Stimulated activated CD4-positive, alpha-beta T cell treated with anti-CD3 and anti-CD28 coated beads, Interleukin-2, amount 100 ng/mL, for 48 hours (primary cell): ENCODE results near the gene FOXK1.

Experiments used
- DNase-seq, 2 donors: peaks; one replicate each; pipeline ENCODE4 v3.0.0-alpha.2; 2020

The FOXK1 gene

DNA sequence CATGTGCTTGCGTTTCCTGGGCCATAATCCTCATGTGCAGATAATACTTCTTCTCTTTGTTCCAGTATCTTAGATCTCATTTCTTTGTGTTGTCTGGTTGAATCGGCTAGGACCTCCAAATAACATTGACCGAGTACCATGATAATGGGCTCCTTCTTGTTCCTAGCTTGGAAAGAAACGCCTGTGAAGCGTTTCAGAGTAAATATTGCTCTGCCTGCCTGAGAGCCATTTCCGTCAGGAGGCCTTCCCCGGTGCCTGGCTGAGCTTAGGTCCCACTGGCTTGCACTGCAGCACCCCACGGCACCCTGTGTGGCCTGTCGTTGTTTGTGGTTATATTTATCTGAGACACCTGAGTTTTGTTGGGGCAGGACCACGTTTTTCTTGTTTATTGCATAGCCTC lies 17.7 kb downstream of the FOXK1 start:
- DNase-seq = no peak

GRCh38 chr7:4700577-4701235 lies 18.6 kb downstream of the FOXK1 start:
- no peak for DNase-seq

DNA sequence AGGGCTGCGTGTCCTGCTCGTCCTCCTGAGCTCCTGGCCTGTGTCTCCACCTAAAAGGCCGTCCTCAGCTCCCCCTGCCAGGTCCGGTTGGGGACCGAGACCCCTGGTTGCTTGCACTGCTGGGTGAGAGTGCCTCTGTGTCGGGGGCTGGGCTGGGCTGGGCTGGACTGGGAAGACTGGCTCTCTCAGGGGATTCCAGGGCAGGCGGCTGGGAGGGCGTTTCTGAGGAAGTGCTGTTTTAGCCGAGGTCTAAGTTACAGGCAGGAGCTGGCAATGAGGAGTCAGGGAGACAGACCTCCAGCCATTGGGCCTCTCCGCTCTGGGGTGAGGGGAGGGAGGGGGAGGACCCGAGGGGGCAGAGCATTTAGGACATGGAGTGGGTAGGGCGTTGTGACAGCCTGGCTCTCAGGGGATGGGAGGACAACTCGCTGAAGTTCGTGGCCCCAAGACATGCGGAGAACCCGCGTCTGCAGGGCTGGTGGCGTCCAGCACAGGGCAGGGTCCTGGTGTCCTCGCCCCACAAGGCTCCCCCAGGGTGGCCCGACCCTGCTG lies 20.9 kb downstream of the FOXK1 start:
- no peak for DNase-seq

GRCh38 chr7:4703532-4703931 lies 21.4 kb downstream of the FOXK1 start:
- no peak for DNase-seq

DNA sequence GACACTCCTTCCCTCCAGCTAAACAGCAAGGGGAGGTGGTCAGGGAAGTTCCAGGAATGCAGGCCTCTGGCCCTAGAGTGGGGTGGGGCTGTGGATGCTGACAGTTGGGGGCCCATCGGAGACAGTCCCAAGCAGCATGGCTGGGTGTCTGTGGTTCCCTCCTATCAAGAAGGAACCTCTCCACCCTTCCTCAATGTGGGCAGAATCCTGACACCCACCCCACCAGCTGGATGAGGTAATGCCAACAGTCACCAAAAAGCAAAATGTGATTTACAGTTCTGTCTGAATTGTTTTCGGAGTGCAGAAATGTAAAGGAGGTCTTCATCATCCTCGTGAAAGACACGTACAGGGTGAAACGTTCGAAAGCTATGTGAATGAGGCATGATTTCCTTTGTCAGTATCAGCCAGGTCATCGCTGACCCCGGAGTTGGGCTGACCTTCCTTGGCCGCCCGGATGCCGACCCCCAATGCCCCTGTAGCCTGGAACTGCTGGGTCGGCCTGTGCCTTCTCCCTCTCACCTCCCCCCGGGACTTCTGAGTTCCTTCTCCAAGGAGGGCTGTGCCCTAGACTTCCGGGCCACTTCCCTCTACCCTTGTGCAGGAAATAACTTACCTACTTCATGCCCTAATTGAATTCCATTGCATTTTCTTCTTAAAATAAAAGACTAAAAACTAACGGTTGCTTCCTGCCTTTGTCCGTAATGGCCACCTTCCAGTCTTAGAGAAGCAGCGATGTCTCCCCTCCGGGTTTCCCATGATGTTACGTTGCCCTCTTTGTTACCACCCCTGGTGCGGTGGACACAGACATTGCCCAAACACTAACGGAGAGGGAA lies 24.5 kb downstream of the FOXK1 start:
- DNase-seq = no peak

DNA sequence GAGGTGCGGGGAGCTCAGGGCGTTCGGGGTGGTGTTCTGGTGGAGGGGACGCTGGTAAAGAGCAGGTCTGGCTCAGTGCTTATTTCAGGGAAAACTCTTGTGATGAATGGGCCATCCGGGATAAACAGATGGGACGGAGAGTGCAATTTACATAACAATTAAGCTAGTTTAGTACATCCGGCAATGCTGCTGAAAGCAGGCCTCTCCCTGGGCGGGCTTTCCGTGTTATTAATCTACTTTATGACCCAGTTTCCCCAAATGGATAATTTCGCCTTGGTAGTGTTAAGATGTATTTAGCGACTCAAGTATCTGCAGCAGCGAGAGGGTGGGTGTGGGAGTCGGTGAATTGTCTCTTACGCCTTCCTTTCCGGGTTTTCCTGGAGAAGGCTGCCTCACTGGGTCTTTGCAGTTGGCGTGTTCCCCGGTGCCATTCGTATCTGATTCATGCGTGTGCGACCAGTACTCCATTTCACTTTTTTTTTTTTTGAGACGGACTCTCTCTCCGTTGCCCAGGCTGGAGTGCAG lies 25.2 kb downstream of the FOXK1 start:
- DNase-seq = no peak

GRCh38 chr7:4707980-4708411 lies 25.9 kb downstream of the FOXK1 start:
- no peak for DNase-seq

- no peak for DNase-seq
Observed at GRCh38 chr7:4709187-4709586, 27.1 kb downstream of the FOXK1 start.

DNA sequence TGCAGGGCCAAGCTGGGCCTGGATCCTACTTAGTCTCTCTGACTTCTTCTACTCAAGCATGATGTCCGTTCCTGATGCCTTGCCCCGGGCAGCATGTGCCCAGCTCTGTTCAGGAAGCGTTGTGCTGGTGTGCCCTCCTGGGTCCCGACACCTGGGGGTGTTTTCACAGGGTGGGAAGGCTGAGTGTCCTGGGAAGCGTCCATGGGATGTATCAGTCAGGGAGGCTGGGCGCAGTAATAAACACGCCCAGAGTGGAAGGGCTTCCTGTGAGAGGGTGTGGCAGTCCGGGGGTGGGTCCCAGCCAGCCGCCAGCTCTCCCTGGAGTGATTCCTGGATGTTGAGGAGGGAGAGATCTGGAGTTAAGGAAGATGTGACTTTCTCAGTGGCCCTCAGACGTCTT lies 29.0 kb downstream of the FOXK1 start:
- no peak for DNase-seq

DNA sequence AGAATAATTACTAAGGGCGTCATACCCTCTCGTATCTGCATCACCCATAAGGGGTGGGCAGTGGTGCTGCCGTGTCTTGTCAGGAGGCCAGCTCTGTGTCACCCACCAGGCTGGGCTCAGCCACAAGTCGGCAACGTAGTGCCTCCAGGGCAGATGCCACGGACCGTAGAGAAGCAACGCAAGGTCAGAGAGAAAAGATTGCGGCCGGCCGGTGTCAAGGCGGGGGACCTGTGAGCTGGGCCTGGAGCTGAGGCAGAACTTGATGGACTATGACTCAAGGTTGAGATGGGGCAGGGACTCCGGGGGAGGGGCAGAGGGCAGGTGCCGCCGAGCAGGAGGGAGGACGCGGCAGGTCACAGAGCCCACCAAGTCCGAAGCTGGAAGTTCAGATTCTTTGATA lies 29.5 kb downstream of the FOXK1 start:
- no peak for DNase-seq

DNA sequence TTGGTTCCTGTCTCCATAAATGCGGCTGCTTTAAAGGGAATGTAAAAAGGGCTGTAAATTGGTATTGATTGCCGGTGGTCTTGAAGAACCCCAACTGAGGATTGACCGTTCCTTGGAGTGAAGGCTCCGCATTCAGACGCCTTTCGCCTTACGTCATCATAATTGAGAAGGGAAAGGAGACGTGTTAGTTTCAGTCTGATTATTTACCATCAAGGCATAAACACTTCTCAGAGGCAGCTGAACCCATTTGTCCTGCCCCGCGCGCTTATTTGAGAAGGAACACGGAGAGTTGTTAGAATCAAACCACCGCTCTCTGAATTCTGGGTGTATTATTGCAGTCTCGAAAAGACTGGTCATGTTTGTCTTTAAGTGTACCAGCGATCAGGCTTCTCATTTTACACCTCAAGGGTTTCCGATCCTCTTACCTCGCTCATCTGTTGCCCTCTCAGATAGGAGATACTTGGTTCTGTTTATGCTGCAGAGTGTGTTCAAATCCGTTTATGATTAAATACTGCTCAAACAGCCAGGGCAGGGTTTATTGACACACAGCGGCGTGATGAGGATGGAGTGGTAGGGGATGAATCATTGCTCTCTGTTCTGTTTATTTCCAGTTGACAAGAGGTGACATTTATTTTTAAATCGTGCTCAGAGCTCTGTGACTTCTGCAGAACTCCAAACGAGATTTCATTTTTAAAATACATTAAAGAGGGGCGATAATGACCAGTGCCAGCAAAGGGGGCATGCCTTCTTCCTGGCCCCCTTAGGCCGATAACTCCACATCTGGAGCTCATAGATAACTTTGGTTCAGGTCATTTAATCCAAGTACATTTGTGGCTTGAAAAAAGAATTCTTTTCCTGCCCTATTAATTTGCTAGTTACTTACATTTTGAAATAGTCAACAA lies 30.4 kb downstream of the FOXK1 start:
- DNase-seq = no peak

DNA sequence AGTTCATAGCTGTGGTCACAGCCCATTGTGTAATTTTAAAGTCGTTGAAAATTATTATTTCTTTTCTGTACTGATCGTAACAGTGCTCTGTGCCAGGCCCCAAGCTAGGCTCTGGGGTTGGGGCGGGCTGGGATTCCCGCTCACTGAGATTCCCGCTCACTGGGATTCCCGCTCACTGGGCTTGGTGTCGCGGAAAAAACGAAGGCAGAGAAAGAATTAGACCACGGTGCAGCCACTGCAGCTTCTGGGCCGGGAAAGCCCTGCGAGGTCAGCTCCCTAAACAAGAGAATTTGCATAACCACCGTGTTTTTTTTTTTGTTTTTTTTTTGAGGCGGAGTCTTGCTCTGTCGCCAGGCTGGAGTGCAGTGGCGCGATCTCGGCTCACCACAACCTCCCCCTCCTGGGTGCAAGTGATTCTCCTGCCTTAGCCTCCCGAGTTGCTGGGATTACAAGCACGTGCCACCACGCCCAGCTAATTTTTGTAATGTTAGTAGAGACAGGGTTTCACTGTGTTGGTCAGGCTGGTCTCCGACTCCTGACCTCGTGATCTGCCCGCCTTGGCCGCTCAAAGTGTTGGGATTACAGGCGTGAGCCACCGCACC lies 31.2 kb downstream of the FOXK1 start:
- no peak for DNase-seq

DNA sequence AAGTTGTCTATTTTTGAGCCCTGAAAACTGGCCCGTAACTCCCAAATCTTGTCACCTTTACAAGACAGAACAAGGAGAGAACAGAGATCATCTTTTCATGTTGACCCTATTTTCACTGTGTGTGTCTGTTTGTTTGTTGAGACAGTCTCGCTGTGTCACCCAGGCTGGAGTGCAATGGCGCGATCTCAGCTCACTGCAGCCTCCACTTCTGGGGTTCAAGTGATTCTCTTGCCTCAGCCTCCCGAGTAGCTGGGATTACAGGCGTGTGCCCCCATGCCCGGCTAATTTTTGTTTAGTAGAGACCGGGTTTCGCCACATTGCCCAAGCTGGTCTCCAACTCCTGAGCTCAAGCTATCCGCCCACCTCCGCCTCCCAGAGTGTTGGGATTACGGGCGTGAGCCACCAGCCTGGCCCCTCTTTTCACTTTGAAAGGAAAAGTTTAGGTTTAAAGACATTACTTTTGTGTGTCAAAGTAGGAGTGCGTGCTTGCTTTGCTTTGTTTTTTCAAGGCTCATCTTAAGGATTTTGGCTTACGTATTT lies 32.1 kb downstream of the FOXK1 start:
- no peak for DNase-seq

GRCh38 chr7:4714767-4715409 lies 32.8 kb downstream of the FOXK1 start:
- DNase-seq = no peak

- DNase-seq = no peak
Observed at GRCh38 chr7:4715410-4715776, 33.3 kb downstream of the FOXK1 start.

DNA sequence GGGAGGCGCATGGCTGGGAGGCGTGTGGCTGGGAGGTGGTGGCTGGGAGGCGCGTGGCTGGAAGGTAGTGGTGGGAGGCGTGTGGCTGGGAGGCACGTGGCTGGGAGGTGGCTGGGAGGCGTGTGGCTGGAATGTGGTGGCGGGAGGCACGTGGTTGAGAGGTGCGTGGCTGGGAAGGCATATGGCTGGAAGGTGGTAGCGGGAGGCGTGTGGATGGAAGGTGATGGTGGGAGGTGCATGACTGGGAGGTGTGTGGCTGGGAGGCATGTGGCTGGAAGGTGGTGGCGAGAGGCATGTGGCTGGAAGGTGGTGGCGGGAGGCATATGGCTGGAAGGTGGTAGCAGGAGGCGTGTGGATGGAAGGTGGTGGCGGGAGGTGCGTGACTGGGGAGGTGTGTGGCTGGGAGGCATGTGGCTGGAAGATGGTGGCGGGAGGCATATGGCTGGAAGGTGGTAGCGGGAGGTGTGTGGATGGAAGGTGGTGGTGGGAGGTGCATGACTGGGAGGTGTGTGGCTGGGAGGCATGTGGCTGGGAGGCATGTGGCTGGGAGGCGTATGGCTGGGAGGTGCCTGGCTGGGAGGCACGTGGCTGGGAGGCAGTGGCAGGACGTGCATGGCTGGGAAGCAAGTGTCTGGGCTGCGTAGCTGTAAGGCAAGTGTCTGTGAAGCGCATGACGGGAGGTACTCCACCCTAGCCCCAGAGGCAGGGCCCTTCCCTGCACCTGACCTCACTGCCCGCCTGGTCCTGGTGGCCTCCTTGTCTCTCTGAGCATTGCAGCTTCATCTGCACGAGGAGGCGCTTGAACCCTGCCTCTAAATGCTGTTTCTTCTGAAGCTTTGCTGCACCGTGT lies 35.1 kb downstream of the FOXK1 start:
- DNase-seq = no peak

DNA sequence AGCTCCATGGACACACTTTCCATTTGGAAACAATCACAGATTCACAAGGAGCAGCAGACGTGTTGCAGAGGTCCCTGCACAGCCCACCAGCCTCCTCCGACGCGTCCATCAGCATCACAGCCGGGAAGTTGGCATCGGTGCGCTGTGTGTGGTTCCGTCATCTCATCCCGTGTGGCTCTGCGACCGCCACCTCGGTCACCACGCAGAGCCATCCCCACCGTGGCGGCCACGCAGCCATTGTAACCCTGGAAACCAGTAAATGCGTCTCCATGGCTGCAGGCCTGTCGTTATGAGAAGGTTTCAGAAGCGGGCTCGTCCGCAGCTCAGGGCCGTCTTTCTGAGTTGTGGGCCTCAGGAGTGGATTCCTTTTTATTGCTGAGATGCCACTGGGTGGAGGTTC lies 36.0 kb downstream of the FOXK1 start:
- DNase-seq = no peak

GRCh38 chr7:4720225-4720624 lies 38.1 kb downstream of the FOXK1 start:
- DNase-seq = no peak

DNA sequence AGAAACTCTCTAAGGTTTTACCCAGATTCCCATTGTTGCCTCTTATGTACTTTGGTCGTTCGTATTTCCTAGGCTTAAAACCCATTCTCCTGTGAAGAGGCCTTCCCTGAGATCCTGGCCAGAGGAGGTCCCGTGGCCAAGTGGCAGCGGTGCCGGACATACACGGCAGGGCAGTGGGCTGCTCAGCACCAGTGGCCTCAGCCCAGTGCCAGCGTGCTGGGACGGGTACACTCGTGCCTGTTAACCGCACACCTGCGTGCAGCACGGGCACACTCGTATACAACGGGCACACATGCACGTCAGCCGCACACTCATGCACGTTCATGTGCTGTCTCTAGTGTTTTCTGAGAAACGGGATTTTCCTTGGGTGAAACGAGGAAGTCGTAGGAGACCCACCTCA lies 40.2 kb downstream of the FOXK1 start:
- DNase-seq = no peak

- DNase-seq = no peak
Observed at GRCh38 chr7:4722960-4723630, 41.0 kb downstream of the FOXK1 start.
